GM20431 (cell line): ENCODE data around the gene SLC12A3.

Source experiments
- in situ Hi-C: fragments of 300-500 bp; cut with MseI, MboI; formaldehyde crosslinking; loops from one replicate; pipeline ENCODE4 v1.15.0; 2020; ENCODE audit warnings: low sequenced_read_pairs; ENCODE audit not compliant: unreplicated experiment

Gene SLC12A3

GRCh38 chr16:56912746-56913708 is 48.0 kb downstream of the SLC12A3 start:
- in situ Hi-C loops, result no loop called here

- in situ Hi-C loops, result no loop called here
Measured at GRCh38 chr16:56914896-56915295, 49.9 kb downstream of the SLC12A3 start.

GRCh38 chr16:56915336-56916119 is 50.5 kb downstream of the SLC12A3 start:
- in situ Hi-C loops, result no loop called here

- in situ Hi-C loops, result no loop called here
Measured at GRCh38 chr16:56916571-56917403, 51.8 kb downstream of the SLC12A3 start.

GRCh38 chr16:56918467-56919012 is 53.5 kb downstream of the SLC12A3 start:
- in situ Hi-C loops, result no loop called here

GRCh38 chr16:56919099-56919800 is 54.2 kb downstream of the SLC12A3 start:
- in situ Hi-C loops, result no loop called here

GRCh38 chr16:56921571-56921970 is 56.6 kb downstream of the SLC12A3 start:
- in situ Hi-C loops, result no loop called here

GRCh38 chr16:56923481-56924091 is 58.6 kb downstream of the SLC12A3 start:
- in situ Hi-C loops, result no loop called here

GRCh38 chr16:56927471-56927870 is 62.5 kb downstream of the SLC12A3 start:
- in situ Hi-C loops, result no loop called here

- in situ Hi-C loops, result no loop called here
Measured at GRCh38 chr16:56929639-56930038, 64.6 kb downstream of the SLC12A3 start.

GRCh38 chr16:56930486-56931270 is 65.7 kb downstream of the SLC12A3 start:
- in situ Hi-C loops, result no loop called here

GRCh38 chr16:56931271-56931891 is 66.4 kb downstream of the SLC12A3 start:
- in situ Hi-C loops, result no loop called here

- in situ Hi-C loops, result no loop called here
Measured at GRCh38 chr16:56931892-56932720, 67.1 kb downstream of the SLC12A3 start, which contains the start of gene HERPUD1. HERPUD1 (plus strand) TSS chr16:56932142; CDS start chr16:56932245, 103 bp downstream.

GRCh38 chr16:56932721-56933619 is 68.0 kb downstream of the SLC12A3 start:
- in situ Hi-C loops, result no loop called here

GRCh38 chr16:56933828-56934598 is 69.0 kb downstream of the SLC12A3 start:
- in situ Hi-C loops, result no loop called here
